ENCODE results near the gene PPP5C. TPM values are rescaled to one million over a fixed set of nuclear protein-coding genes. Genes with fewer than 3 reads are reported as not detected.

The PPP5C gene
- total and polyA plus RNA-seq, 3 donors from 2014 or later = 49.1 to 72.8 (median 71.7) TPM

DNA sequence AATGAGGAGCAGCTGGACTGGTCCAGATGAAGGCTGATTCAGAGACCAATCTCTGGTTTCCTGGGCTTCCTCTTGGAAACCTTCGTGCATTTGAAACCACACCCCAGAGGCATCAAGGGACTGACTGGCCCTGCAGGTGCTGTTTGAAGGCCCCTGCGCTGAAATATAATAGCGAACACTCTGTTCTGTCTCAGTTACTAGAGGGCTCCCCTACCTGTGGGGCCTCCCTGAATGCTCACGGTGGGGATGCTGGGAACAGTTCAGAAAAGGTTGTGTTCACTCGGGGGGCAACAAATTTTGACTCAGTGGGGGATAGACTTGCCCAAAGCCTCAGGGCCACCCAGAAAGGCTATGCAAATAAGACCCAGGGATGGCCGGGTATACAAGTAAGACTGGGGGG is 60.1 kb downstream of the PPP5C start:
- Histone ChIP-seq H3K27ac (peak overlapping the region in 1 of 2 donors; percentile 45), H3K27me3 (no peaks in the 10 kb centered on the region), H3K4me1 (peaks cover 38% of the 10 kb centered on the region), H3K36me3 (ENCODE audit: low read depth, missing control alignments) (no peaks in the 10 kb centered on the region), H3K4me3 (no peak overlapping the region), H3K9me3 (no peaks in the 10 kb centered on the region)
- 29 to 39% methylated on average over 4 to 6 of the region's 6 CpGs for WGBS, 2 donors
- TF ChIP-seq POLR2A (IDR thresholded peaks at IDR 0.05) = no peak
- TF ChIP-seq, protein P1, sequence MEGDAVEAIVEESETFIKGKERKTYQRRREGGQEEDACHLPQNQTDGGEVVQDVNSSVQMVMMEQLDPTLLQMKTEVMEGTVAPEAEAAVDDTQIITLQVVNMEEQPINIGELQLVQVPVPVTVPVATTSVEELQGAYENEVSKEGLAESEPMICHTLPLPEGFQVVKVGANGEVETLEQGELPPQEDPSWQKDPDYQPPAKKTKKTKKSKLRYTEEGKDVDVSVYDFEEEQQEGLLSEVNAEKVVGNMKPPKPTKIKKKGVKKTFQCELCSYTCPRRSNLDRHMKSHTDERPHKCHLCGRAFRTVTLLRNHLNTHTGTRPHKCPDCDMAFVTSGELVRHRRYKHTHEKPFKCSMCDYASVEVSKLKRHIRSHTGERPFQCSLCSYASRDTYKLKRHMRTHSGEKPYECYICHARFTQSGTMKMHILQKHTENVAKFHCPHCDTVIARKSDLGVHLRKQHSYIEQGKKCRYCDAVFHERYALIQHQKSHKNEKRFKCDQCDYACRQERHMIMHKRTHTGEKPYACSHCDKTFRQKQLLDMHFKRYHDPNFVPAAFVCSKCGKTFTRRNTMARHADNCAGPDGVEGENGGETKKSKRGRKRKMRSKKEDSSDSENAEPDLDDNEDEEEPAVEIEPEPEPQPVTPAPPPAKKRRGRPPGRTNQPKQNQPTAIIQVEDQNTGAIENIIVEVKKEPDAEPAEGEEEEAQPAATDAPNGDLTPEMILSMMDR (IDR thresholded peaks at IDR 0.05) = no peak
- intact Hi-C loops (cut with DNase I; ENCODE audit: low total_unique reads) = no loop called here
- no peak for DNase-seq

DNA sequence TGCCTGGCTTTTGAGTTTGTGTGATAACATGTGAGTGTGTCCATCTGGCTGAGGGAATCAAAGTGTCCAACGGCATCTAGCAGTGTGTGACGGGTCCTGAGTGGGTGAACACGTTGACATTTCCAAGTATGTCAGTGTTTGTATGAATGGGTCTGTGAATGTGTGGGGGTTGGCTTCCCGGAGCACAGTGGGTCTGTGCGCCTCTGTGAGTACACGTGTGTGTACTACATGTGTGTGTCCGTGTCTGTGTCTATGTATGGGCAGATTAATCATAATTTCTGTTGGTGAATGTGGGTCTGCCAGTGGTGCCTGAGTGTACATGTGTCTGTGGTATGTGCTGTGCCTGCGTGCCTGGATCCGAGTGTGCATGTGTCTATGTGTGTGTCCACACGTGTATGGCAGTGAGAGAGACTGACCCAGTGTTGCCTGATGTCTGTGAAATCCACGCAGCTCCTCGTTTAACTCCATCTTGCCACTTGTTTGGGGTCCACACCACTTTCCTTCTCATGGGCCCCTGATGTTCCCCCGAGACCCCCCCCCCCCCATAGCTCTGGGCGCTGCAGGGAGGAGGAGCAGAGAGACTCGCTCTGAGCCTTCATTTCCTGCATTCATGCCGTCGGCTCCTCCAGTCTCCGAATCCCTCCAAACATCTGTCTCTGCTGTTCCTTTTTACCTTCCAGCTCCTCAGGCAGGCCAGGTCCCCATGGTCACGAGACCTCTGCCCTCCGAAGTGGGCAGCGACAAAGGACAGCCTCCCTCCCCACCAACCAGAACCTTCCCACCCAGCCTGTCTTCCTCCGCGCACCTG is 61.2 kb downstream of the PPP5C start:
- Histone ChIP-seq H3K36me3 (ENCODE audit: low read depth, missing control alignments) (no peaks in the 10 kb centered on the region), H3K4me1 (peaks cover 38% of the 10 kb centered on the region), H3K27ac (peak overlapping the region; percentile 16 to 75), H3K4me3 (no peak overlapping the region), H3K27me3 (no peaks in the 10 kb centered on the region), H3K9me3 (no peaks in the 10 kb centered on the region)
- no peak for TF ChIP-seq POLR2A (IDR thresholded peaks at IDR 0.05)
- TF ChIP-seq, protein P1 (IDR thresholded peaks at IDR 0.05) = no peak
- 22 to 30% methylated on average over 13 to 21 of the region's 23 CpGs for WGBS, 2 donors
- intact Hi-C loops (cut with DNase I; ENCODE audit: low total_unique reads) = no loop called here
- no peak for DNase-seq

DNA sequence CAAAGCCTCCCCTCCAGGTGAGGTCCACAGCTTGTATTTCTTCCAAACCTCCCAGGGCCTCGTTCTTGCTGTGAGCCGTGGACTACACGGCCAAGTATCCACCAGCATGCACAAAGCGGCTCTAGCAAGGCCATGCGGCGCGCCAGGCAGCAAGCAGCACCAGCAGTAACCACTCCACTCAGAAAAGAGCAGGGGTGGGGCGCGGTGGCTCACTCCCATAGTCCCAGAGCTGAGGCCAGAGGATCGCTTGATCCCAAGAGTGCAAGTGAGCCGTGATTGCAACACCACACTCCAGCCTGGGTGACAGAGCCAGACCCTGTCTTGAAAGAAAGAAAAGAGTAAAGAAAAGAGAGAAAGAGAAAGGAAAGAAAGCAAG is 61.8 kb downstream of the PPP5C start:
- TF ChIP-seq, protein P1 (IDR thresholded peaks at IDR 0.05) = no peak
- TF ChIP-seq POLR2A (IDR thresholded peaks at IDR 0.05) = no peak
- H3K27ac ChIP-seq = peak overlapping the region; percentile 16 to 75
- no peaks in the 10 kb centered on the region for H3K27me3 ChIP-seq
- no peaks in the 10 kb centered on the region for H3K9me3 ChIP-seq
- WGBS, 2 donors = 6 to 9% methylated on average over 4 to 11 of the region's 11 CpGs
- DNase-seq = peak; percentile 77
- intact Hi-C loops (cut with DNase I; ENCODE audit: low total_unique reads) = no loop called here
- H3K4me1 ChIP-seq = peaks cover 38% of the 10 kb centered on the region
- no peaks in the 10 kb centered on the region for H3K36me3 ChIP-seq (ENCODE audit: low read depth, missing control alignments)
- no peak overlapping the region for H3K4me3 ChIP-seq

DNA sequence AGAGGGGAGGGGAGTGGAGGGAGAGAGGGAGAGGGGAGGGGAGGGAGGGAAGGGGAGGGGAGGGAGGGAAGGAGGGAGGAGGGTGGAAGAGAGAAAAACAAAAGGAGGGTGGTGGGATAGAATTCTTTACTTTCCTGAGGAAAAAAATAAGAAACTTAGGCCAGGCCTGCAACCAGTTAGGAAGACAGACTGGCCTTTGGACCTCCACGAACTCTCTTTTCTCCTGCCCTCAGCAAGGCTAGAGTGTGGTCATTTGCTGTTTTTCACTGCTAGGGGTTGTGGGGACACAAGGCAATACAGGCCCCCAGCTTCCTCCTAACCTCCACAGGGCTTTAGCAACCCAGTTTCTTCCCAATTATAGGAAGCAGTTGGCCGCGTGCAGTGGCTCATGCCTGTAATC is 62.3 kb downstream of the PPP5C start:
- intact Hi-C loops (cut with DNase I; ENCODE audit: low total_unique reads) = no loop called here
- peak overlapping the region; percentile 7 to 75 for H3K27ac ChIP-seq
- WGBS, 2 donors = 43 to 63% methylated on average over 3 of the region's 3 CpGs
- H3K4me3 ChIP-seq = no peak overlapping the region
- TF ChIP-seq POLR2A (IDR thresholded peaks at IDR 0.05) = no peak
- TF ChIP-seq, protein P1 (IDR thresholded peaks at IDR 0.05) = no peak
- H3K36me3 ChIP-seq (ENCODE audit: low read depth, missing control alignments) = no peaks in the 10 kb centered on the region
- DNase-seq = no peak
- H3K27me3 ChIP-seq = no peaks in the 10 kb centered on the region
- peaks cover 43% of the 10 kb centered on the region for H3K4me1 ChIP-seq
- no peaks in the 10 kb centered on the region for H3K9me3 ChIP-seq
